CD1c-positive myeloid dendritic cell (primary cell): Measurements from ENCODE around the gene TIGAR.
A peak's percentile ranks its signal among the peaks of the same experiment; 100 is the strongest.

Experiments
- DNase-seq: peaks from one replicate; pipeline ENCODE4 v3.0.0-alpha.2; 2016; ENCODE audit errors: extremely low spot score

TIGAR gene

GRCh38 chr12:4282892-4283511, 38.0 kb upstream of the TIGAR start:
- DNase-seq: no peak

DNA sequence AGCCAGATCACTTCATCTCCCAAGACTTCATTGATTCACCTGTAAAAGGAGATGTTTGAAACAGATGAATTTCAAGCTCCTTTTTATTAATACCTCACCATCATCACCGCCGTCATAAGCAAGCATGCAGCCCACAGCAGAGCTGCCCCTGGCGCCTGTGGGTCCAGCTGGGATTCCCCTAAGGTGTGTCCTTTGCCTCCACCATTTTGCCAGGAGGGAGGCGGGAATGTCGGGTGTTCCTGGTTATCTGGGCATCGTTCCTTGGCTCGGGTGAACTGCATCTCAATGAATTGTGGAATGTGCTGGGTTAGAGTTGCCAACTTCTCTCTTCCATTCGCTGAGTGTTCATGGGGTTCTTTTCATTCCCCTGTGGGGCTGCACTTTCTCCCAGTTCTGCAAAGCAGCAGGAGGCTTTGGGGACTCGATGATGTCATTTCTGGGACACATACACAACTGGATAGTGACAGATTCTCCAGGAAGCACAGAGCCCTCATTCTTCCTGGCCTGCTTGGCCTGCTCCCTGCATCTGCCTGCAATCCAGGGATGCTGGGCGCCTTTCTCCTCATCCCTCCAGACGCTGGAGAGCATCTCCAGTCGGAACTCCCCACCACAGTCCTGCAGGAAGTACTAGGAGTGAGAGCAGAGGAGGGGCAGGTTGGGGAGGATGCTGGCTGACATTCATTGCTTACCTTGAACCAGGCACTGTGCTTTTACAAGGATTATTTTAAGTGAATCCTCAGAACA, 37.3 kb upstream of the TIGAR start:
- no peak for DNase-seq

- DNase-seq: no peak
Observed at GRCh38 chr12:4284306-4284705, 36.7 kb upstream of the TIGAR start.

DNA sequence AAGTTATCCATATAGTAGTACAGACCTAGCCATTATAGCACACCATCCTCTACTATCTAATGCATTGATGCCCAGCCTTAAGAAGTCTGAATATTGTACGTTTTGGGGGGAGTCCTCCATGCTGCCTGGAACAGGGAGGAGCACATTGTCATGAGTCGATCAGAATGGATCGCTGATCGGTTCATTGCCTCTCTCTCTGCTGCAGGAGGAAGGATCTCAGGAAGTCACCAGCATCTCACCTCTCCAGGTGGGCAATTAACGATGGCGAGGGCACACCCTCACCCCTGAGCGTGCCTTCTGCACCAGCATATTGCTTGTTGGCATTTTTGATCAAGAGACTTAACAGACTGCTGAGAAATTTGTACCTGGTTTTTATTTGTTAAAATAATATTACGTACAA, 35.9 kb upstream of the TIGAR start:
- DNase-seq: no peak

DNA sequence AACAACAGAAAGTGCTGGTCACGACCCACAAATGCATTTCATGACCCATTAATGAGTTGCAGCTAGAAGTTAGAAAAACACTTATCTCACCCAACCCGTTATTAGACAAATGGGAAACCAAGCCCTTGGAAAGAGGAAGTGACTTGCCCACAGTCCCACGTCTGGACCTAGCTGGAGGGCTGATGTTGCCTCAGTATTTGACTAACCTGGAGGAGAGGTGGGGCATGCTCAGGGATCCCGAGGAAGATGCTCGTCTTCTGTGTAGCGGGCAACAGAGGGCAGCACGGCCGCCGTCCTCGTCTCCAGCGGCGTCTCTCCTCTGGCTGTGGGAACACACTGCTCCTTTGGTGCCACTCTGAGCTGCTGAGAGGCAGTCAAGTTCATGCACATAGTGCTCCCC, 34.8 kb upstream of the TIGAR start:
- DNase-seq: peak; percentile 76

- DNase-seq: no peak
Observed at GRCh38 chr12:4286771-4287317, 34.2 kb upstream of the TIGAR start.

- peak; percentile 82 for DNase-seq
Observed at GRCh38 chr12:4287325-4288211, 33.4 kb upstream of the TIGAR start.

GRCh38 chr12:4288296-4289131, 32.5 kb upstream of the TIGAR start:
- peak; percentile 90 for DNase-seq

DNA sequence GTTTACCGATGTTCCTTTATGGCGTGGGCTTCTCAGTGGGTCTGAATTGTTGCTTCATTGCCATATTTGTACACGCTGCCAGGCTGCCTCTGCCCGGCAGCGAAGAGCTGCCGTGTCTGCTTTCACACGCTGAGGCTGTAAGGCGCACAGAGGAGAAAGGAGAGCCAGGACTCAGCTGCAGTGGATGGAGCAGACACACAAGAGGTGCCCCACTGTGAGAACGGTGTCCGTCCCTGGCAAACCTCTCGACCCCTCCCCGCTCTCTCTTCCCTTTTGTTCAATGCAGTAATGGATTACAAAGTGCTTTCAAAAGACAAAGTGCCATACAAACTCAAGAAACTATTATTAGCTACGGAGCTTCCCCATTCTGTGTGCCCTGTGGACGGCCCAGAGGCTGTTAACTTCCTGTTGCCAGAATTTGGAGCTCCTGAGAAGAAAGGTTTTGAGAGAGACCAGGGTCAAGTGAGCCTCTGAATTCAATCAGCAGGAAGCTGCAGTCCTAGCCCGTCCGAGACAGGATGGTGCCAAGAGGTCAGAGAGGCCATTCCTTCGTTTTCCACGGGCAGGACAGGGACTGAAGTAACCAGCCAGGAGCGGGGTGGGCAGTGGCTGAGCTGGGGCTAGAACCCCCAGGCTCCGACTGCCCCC, 31.7 kb upstream of the TIGAR start:
- DNase-seq: peak; percentile 91

GRCh38 chr12:4289998-4290790, 30.8 kb upstream of the TIGAR start:
- DNase-seq: no peak

DNA sequence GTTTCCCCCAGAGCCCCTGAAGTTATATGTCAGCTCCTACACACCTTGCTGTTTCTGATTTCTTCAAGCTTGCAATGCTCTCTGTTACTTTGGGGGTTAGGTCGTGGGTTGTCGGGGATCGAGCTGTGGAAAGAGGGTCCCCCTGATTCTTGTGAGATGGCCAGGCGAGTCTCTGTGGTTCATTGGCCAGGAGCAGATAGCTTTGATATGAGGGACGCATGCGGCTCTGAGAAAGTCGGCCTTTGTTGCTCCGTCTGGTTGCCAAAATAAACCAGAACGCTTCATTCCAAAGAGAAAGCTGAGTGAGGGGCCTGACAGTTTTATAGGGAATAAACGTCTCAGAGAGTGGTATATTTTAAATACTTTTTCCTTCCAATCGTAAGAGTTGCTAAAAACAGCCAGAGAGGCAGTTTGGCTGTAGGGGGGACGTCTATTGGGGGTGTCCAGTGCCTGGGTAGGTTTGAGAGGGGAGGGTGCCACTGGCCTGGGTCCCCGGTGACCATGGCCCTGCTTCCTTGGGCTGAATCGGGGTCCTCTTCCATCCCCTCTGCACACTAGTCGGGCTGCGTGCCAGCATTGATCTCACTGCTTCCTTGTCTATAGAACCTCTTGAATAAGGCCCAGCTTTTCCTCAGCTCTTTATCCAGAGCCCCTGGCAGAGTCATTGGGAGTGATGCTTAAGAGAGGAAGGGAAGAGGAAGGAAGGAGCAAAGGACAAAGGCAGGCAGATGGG, 28.5 kb upstream of the TIGAR start:
- no peak for DNase-seq

- peak; percentile 35 for DNase-seq
Observed at GRCh38 chr12:4293299-4293965, 27.6 kb upstream of the TIGAR start.

DNA sequence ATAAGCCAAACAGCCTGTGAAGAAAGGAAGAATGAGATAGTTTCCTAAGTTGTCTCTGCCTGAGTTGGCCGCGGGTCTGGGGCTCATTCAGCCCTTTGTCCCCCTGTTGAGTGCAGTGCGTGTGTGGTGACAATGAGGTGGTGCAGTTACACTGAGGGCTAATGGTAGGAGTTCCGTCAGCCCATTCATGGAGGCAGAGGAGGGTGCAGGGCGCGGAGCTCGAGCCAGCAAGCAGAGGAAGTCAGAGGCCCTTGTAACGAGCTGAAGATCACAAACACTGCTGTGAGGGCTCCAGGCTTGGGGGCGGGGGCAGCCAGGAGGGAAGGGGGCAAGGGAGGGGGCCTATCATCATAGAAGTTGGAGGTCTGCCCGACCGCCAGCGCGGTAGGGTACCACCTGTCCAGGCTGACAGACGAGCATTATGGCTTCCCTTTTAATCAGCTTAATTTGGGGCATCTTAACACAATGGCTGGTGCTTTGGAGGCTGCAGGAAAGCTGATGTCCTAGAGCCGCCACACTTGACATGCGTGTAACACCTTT, 27.0 kb upstream of the TIGAR start:
- no peak for DNase-seq

- no peak for DNase-seq
Observed at GRCh38 chr12:4296751-4297150, 24.3 kb upstream of the TIGAR start.

GRCh38 chr12:4297617-4298016, 23.4 kb upstream of the TIGAR start:
- no peak for DNase-seq

DNA sequence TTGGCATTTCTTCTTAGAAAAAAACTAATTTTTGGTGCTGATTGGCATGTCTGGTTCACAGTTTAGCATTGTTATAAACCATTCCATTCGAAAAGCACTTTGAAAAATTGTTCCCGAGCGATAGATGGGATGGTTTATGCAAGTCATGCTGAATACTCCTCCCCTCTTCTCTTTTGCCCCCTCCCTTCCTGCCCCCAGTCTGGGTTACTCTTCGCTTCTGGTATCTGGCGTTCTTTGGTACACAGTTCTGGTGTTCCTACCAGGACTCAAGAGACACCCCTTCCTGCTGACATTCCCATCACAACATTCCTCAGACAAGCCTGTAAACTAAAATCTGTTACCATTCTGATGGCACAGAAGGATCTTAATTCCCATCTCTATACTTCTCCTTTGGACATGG, 20.1 kb upstream of the TIGAR start:
- no peak for DNase-seq

DNA sequence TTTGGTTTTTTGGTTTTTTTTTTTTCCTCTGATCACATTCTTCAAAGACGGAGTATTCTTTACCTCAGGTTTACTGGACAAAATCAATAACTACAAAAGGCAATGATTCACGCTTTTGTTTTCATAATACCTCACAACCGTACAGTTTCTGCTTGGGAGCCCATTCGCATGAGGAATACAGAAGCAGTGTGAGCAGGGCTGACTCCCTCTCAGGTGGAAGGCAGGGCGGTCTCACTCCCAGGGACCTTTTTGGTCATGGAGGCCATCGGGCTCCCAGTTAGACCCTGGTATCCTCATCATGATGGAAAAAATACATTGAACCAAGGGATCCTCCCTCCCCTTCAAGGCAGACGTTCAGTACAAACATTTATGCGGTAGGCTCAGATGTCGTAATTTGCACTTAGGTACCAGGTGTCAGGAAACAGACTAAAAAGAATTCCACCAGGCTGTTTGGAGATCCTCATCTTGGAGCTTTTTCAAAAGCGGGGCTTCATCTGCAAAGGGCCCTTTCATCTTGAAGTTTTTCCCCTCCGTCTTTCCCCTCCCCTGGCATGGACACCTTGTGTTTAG, 19.0 kb upstream of the TIGAR start:
- no peak for DNase-seq

- no peak for DNase-seq
Observed at GRCh38 chr12:4302881-4303280, 18.1 kb upstream of the TIGAR start.
